Smooth muscle cell of the brain vasculature (primary cell): ENCODE measurements around the gene ACSF3.
"Not testable (repeated sequence)": the region's sequence is repeated elsewhere in the genome, so short reads cannot be mapped to it uniquely, and the experiment has no call there.

ENCODE experiments used
- DNase-seq: peaks from one replicate; pipeline ENCODE4 v3.0.0-alpha.2; 2012; ENCODE audit warnings: low read depth, low spot score

Gene ACSF3

DNA sequence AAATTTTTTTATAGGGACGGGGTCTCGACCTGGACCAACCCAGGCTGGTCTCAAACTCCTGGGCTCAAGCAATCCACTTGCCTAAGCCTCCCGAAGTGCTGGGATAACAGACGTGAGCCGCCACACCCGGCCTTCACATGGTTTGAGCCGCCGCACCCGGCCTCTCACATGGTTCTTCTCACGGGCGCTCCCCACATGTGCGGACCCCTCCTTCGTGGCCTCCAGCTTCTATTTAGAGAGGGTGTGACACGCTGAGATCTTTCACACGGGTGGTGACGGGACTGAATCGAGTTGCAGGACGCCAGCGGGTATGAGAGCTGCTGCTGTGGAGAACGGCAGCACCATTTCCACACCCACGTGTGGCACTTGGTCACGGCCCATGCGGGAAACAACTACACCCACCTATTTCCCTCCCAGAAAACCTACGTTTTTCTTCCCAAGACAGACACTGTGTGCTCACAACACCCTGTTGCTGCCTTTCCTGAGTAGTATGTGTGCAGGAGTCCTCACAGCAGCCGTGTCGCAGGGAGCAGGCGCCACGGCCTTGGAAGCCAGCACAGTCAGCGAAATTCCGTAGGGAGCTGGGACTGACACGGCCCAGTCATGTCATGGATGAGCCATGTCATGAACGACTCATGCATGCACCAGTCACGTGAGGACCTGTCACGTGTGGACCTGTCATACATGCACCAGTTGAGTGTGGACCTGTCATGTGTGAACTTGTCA, 20.1 kb upstream of the ACSF3 start:
- no peak for DNase-seq

- not testable (repeated sequence) for DNase-seq
Measured at GRCh38 chr16:89074072-89074674, 19.5 kb upstream of the ACSF3 start.

DNA sequence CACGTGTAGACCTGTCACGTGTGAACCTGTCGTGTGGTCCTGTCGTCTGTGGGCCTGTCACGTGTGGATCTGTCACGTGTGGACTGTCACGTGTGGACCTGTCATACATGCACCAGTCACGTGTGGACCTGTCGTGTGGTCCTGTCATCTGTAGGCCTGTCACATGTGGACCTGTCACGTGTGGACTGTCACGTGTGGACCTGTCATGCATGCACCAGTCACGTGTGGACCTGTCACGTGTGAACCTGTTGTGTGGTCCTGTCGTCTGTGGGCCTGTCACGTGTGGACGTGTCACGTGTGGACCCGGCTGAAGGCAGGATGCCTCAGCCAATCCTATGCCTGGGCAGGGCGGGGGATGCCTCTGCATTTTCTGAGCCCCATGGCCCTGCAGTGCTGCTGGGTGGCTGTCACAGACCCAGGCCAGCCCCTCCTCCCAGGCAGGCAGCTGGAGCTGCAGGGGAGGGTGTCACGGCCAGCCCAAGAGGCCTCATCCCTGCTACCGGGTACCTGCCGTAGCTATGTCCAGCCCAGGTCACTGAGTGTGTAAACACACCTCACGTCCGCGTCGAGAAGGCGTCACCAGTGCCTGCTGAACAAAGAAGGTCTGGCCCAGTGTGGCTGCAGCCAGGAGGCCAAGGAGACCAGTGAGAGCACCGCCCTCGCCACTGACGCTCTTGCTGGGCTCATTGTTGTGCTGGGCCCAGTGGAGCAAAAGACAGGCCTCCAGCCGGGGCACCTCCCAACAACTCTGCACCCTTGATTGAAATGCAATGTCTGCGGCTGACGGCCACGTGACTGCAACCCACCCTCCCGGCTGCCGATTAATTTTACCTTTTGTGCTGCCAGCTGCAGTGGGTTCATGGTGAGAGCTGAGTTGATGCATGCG, 18.6 kb upstream of the ACSF3 start:
- DNase-seq, result no peak

DNA sequence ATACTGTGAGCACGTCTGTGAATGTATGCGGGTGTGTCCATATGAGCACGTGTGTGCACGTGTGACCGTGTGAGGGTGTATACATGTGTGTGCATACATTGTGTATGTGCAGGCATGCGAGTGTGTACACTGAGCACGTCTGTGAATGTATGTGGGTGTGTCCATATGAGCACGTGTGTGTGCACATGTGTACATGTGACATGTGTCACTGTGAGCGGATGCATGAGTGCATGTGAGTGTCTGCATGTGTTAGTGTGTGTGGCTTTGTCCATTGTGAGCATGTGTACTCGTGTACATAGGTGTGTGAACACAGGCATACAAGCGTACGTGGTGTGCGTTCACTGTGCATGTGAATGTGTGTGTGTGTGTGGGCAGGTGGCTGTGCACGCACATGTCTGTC, 17.5 kb upstream of the ACSF3 start:
- DNase-seq, result no peak

- no peak for DNase-seq
Measured at GRCh38 chr16:89077076-89077475, 16.6 kb upstream of the ACSF3 start.

- DNase-seq, result no peak
Measured at GRCh38 chr16:89078172-89078571, 15.5 kb upstream of the ACSF3 start.

DNA sequence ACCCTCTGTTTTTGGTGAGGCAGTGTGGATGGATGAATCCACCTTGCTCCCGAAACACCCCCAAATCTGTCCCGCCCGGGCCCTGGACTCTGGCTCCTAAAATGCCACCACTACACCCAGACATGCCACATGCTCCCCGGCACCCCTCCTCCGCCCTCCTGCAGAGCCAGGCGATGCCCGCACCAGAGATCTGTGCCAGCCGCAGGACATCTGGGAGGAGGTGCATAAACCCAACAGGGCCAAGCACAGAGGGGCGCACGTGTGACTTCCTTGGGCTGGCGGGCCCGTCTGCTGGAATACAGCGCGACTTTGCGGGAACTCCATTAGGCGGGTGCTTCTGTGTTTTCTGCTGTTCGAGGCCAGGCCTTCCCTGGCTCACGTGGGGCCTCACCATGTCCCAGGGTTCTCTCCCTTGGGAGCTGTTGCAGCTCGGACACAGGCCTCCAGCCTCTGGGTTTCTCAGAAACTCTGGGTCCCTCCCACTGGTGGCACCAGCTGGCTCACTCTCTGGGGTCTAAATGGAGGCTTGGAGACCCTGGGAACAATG, 14.1 kb upstream of the ACSF3 start:
- DNase-seq, result no peak

- DNase-seq, result no peak
Measured at GRCh38 chr16:89080196-89080853, 13.3 kb upstream of the ACSF3 start.

DNA sequence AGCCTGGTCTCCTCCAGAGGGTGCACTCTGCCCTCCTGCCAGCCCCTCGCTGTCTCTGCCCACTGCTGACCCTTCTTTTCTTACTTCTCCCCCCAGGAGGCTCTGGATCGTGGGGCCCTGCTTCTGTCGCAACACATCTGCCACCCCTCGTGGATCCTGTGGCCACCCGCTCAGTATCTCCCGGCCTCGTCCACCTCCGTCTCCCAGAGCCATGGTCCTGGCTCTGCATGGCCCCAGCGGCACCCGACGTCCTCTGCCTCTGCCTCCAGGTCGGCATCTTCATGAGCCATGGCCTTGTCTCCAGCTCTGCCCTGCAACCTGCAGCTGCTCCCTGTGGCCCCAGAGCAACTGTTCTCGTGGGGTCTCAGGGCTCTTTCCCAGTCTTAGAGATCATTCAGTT, 12.1 kb upstream of the ACSF3 start:
- no peak for DNase-seq

DNA sequence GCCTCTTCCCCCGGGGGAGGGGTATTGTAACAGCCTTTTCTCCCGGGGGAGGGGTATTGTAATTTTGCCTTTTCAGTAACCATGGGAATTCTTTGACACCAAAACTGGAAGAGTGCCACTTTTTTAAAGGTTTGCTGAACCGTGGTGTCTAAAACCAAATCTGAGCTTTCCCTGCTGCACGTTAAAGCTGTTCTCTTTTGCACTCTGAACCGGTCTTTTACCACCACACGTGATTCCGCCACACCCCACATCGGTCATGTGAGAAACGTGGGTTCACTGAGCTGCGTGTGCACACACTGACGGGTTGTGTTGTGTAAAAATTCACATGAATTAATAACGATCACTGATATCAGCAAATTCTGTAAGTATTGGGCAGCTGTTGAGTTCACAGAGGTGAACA, 9.2 kb upstream of the ACSF3 start:
- DNase-seq, result no peak

DNA sequence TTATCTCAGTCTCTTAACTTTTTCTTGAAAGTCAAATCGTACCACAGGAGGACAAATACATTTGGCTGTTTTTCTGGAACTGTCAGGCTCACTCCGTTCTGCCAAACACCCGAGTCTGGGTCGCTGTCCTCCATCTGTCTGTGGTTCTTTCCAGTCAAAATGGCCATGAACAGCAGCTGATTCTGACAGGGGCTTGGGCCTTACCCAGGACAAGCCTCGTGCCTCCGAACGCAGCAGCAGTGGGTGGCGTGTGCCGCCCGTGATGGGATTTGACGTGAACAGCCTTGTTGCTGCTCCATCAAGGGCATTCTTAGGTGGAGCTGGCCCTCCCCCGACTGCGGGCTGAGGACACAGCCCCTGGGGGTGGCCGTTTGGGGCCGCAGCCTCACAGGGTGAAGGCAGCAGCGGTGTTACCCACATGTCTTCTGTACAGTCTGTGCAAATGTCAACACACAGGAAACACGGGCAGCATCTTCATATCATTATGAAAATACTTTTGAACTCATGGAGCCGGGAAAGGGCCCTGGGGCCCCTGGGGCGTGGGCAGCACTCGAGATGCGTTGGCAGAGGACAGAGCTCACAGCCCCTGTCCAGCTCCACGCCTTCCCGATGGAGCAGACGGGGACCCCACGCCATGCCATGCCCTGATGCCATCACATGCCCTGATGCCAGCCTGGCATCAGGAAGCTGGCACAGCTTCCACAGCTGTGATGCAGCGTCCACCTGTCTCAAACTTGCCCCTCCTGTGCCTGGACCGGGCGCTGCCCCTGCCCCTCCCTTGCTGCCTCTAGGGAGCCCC, 8.6 kb upstream of the ACSF3 start:
- no peak for DNase-seq

GRCh38 chr16:89085755-89086154, 7.9 kb upstream of the ACSF3 start:
- DNase-seq, result no peak

DNA sequence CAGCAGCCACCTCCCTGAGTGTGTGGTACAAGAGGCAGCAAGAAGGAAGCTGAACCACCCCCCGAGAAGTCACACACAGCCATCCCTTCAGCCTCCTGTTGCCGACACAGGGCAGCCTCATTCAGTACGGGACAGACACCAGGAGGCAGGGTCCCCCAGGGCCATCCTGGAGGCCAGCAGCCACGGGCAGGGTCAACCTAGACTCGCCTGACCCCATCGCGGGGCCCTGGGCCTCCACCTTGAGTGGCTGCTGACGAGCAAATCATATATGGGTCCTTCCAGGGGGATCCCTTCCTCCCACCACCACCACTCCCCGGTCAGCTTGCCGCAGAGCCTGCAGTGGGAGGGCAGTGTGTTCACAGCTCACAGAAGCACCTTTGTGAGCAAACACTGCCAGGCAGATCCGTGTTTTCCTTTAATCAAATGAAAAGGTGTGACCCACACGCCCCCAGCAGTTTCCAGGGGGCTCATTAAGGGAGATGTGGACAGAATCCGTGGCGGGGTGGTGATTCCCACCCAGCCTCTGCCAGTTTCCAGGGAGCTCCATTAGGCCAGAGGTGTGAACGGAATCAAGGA, 5.6 kb upstream of the ACSF3 start:
- no peak for DNase-seq

- no peak for DNase-seq
Measured at GRCh38 chr16:89089120-89089519, 4.5 kb upstream of the ACSF3 start.

DNA sequence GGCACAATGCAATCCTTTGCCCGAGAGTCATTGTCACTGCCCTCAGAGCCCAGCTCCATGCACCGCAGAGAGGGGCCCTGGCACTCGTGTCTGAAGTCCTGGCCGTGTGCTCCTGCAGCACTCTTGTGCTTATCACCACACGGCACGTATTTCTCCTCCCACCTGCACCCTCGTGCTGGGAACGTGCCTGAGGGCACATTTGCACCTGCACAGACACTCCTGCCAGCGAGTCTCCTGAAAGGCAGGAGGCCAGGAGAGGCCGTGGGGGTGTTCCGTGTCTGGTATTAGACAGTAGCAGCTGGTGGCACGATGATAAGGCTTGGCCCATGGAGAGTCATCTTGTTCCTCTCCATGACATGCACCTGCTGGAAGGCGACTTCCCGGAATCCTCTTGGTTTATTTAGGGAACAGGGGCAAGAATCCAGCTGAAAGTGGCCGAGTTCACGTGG, 3.4 kb upstream of the ACSF3 start:
- no peak for DNase-seq

GRCh38 chr16:89090669-89091426, 2.8 kb upstream of the ACSF3 start:
- DNase-seq, result no peak

GRCh38 chr16:89092013-89092412, 1.6 kb upstream of the ACSF3 start:
- DNase-seq, result no peak

- DNase-seq, result not testable (repeated sequence)
Measured at GRCh38 chr16:89093252-89093601, 425 bp upstream of the ACSF3 start.

- DNase-seq, result no peak
Measured at GRCh38 chr16:89094252-89094879, 714 bp downstream of the ACSF3 start.
